CD4-positive, alpha-beta T cell treated with Interferon gamma for 1 hour (primary cell): Measurements from ENCODE around the gene ADCY2.
A peak's percentile ranks its signal among the peaks of the same experiment; 100 is the strongest.

ENCODE experiments used
- DNase-seq: peaks from one replicate; pipeline ENCODE4 v3.0.0-alpha.2; 2020

The ADCY2 gene

GRCh38 chr5:7849681-7850394 is 453.9 kb downstream of the ADCY2 start:
- DNase-seq, result no peak

GRCh38 chr5:7850395-7851239 is 454.7 kb downstream of the ADCY2 start, which contains the start of gene CFAP90:
CFAP90 (minus strand) TSS chr5:7851133; CDS start chr5:7851021, 112 bp downstream.
- DNase-seq, result no peak

- DNase-seq, result no peak
Measured at GRCh38 chr5:7851240-7851592, 455.3 kb downstream of the ADCY2 start.

GRCh38 chr5:7851617-7852289 is 455.8 kb downstream of the ADCY2 start:
- no peak for DNase-seq

- DNase-seq, result no peak
Measured at GRCh38 chr5:7852542-7852941, 456.6 kb downstream of the ADCY2 start.

GRCh38 chr5:7852988-7853387 is 457.1 kb downstream of the ADCY2 start:
- no peak for DNase-seq

GRCh38 chr5:7855611-7856010 is 459.7 kb downstream of the ADCY2 start:
- no peak for DNase-seq

- DNase-seq, result no peak
Measured at GRCh38 chr5:7856855-7857254, 460.9 kb downstream of the ADCY2 start.

GRCh38 chr5:7857361-7857760 is 461.4 kb downstream of the ADCY2 start:
- DNase-seq, result no peak

- DNase-seq, result no peak
Measured at GRCh38 chr5:7857926-7858632, 462.1 kb downstream of the ADCY2 start.

GRCh38 chr5:7866196-7866595 is 470.3 kb downstream of the ADCY2 start:
- no peak for DNase-seq

GRCh38 chr5:7867260-7867659 is 471.3 kb downstream of the ADCY2 start:
- DNase-seq, result no peak

GRCh38 chr5:7868427-7868772 is 472.5 kb downstream of the ADCY2 start:
- no peak for DNase-seq

GRCh38 chr5:7868773-7869473 is 473.0 kb downstream of the ADCY2 start, which contains the start of the genes FASTKD3 and MTRR:
FASTKD3 (minus strand) TSS chr5:7869031; CDS start chr5:7868083, 948 bp downstream.
MTRR (plus strand) TSS chr5:7869148; CDS start chr5:7870795, 1,647 bp downstream.
- DNase-seq, result peak; percentile 87

GRCh38 chr5:7869474-7870136 is 473.7 kb downstream of the ADCY2 start:
- DNase-seq, result no peak

- DNase-seq, result no peak
Measured at GRCh38 chr5:7871653-7872052, 475.7 kb downstream of the ADCY2 start.

GRCh38 chr5:7872517-7873130 is 476.7 kb downstream of the ADCY2 start:
- DNase-seq, result no peak

GRCh38 chr5:7873216-7873615 is 477.3 kb downstream of the ADCY2 start:
- DNase-seq, result no peak

- no peak for DNase-seq
Measured at GRCh38 chr5:7874639-7875038, 478.7 kb downstream of the ADCY2 start.

- DNase-seq, result no peak
Measured at GRCh38 chr5:7875151-7875550, 479.2 kb downstream of the ADCY2 start.

- no peak for DNase-seq
Measured at GRCh38 chr5:7876867-7877266, 480.9 kb downstream of the ADCY2 start.
